ENCODE data around the gene HTR7.

DNA sequence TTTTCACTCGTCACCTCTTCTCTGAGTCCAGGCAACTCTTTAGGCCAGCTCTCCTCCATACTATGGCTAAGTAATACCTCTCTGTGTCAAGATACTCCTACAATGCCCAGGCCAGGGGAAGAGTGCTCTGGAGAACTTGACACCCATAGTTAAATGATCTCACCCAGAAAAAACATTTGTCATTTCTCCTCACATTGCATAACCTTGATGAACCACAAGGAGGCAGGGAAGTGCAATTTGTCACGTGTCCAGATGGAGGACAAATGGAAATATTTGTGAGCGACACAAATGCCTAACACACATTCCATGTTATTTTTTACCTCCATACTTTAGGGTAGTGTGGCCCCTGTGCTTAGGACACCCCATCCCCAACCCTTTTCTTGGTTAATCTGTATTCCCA lies 78.3 kb downstream of the HTR7 start:
- TF ChIP-seq, protein P1, sequence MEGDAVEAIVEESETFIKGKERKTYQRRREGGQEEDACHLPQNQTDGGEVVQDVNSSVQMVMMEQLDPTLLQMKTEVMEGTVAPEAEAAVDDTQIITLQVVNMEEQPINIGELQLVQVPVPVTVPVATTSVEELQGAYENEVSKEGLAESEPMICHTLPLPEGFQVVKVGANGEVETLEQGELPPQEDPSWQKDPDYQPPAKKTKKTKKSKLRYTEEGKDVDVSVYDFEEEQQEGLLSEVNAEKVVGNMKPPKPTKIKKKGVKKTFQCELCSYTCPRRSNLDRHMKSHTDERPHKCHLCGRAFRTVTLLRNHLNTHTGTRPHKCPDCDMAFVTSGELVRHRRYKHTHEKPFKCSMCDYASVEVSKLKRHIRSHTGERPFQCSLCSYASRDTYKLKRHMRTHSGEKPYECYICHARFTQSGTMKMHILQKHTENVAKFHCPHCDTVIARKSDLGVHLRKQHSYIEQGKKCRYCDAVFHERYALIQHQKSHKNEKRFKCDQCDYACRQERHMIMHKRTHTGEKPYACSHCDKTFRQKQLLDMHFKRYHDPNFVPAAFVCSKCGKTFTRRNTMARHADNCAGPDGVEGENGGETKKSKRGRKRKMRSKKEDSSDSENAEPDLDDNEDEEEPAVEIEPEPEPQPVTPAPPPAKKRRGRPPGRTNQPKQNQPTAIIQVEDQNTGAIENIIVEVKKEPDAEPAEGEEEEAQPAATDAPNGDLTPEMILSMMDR (IDR thresholded peaks at IDR 0.05) = peak; percentile 31
- TF ChIP-seq TCF7L2 (IDR thresholded peaks at IDR 0.05; ENCODE audit: low read depth, low read length) = no peak
- TF ChIP-seq, protein P2, sequence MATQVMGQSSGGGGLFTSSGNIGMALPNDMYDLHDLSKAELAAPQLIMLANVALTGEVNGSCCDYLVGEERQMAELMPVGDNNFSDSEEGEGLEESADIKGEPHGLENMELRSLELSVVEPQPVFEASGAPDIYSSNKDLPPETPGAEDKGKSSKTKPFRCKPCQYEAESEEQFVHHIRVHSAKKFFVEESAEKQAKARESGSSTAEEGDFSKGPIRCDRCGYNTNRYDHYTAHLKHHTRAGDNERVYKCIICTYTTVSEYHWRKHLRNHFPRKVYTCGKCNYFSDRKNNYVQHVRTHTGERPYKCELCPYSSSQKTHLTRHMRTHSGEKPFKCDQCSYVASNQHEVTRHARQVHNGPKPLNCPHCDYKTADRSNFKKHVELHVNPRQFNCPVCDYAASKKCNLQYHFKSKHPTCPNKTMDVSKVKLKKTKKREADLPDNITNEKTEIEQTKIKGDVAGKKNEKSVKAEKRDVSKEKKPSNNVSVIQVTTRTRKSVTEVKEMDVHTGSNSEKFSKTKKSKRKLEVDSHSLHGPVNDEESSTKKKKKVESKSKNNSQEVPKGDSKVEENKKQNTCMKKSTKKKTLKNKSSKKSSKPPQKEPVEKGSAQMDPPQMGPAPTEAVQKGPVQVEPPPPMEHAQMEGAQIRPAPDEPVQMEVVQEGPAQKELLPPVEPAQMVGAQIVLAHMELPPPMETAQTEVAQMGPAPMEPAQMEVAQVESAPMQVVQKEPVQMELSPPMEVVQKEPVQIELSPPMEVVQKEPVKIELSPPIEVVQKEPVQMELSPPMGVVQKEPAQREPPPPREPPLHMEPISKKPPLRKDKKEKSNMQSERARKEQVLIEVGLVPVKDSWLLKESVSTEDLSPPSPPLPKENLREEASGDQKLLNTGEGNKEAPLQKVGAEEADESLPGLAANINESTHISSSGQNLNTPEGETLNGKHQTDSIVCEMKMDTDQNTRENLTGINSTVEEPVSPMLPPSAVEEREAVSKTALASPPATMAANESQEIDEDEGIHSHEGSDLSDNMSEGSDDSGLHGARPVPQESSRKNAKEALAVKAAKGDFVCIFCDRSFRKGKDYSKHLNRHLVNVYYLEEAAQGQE (IDR thresholded peaks at IDR 0.05; ENCODE audit: insufficient read depth in 1 of 2, low read depth in 2 of 2, low read length in 1 of 2) = no peak
- TF ChIP-seq SIN3A (IDR thresholded peaks at IDR 0.05; ENCODE audit: borderline replicate concordance, insufficient read depth, low read depth, low read length) = no peak
- no peak for TF ChIP-seq POLR2AphosphoS5 (IDR thresholded peaks at IDR 0.05; ENCODE audit: low read depth, low read length)
